ENCODE results near the gene TBCK. TPM values are rescaled to one million over a fixed set of nuclear protein-coding genes. Genes with fewer than 3 reads are reported as not detected.
A peak's percentile ranks its signal among the peaks of the same experiment; 100 is the strongest.

The TBCK gene
- total RNA-seq, 1 donor from 2014 or later, result 47.6 TPM

GRCh38 chr4:106306561-106306960 lies 9.4 kb downstream of the TBCK start:
- Mint-ChIP-seq H3K4me1 (no peaks in the 10 kb centered on the region), H3K9me3 (no peaks in the 10 kb centered on the region), H3K27ac (ENCODE audit: unreplicated experiment) (no peak overlapping the region), H3K27me3 (ENCODE audit: low read depth) (no peaks in the 10 kb centered on the region), H3K4me3 (no peak overlapping the region), H3K36me3 (ENCODE audit: low read depth) (peaks cover 4% of the 10 kb centered on the region)
- no peak for DNase-seq (ENCODE audit: low read depth, low spot score)
- TF ChIP-seq CTCF (conservative IDR thresholded peaks at IDR 0.05), result no peak

GRCh38 chr4:106305435-106306055 lies 10.5 kb downstream of the TBCK start:
- H3K4me3 Mint-ChIP-seq, result no peak overlapping the region
- H3K27ac Mint-ChIP-seq (ENCODE audit: unreplicated experiment), result no peak overlapping the region
- no peak for TF ChIP-seq CTCF (conservative IDR thresholded peaks at IDR 0.05)
- H3K4me1 Mint-ChIP-seq, result no peaks in the 10 kb centered on the region
- no peak for DNase-seq (ENCODE audit: low read depth, low spot score)
- no peaks in the 10 kb centered on the region for H3K9me3 Mint-ChIP-seq
- no peaks in the 10 kb centered on the region for H3K27me3 Mint-ChIP-seq (ENCODE audit: low read depth)
- peaks cover 4% of the 10 kb centered on the region for H3K36me3 Mint-ChIP-seq (ENCODE audit: low read depth)

GRCh38 chr4:106304632-106305031 lies 11.4 kb downstream of the TBCK start:
- Mint-ChIP-seq H3K36me3 (ENCODE audit: low read depth) (peaks cover 9% of the 10 kb centered on the region), H3K4me3 (no peak overlapping the region), H3K27me3 (ENCODE audit: low read depth) (no peaks in the 10 kb centered on the region), H3K27ac (ENCODE audit: unreplicated experiment) (peak overlapping the region; percentile 8), H3K9me3 (peaks cover 2% of the 10 kb centered on the region), H3K4me1 (no peaks in the 10 kb centered on the region)
- TF ChIP-seq CTCF (conservative IDR thresholded peaks at IDR 0.05), result no peak
- no peak for DNase-seq (ENCODE audit: low read depth, low spot score)

GRCh38 chr4:106303548-106304281 lies 12.3 kb downstream of the TBCK start:
- H3K9me3 Mint-ChIP-seq, result peaks cover 2% of the 10 kb centered on the region
- no peak overlapping the region for H3K4me3 Mint-ChIP-seq
- no peaks in the 10 kb centered on the region for H3K4me1 Mint-ChIP-seq
- no peak for TF ChIP-seq CTCF (conservative IDR thresholded peaks at IDR 0.05)
- H3K27ac Mint-ChIP-seq (ENCODE audit: unreplicated experiment), result peak overlapping the region; percentile 58
- peaks cover 9% of the 10 kb centered on the region for H3K36me3 Mint-ChIP-seq (ENCODE audit: low read depth)
- no peaks in the 10 kb centered on the region for H3K27me3 Mint-ChIP-seq (ENCODE audit: low read depth)
- no peak for DNase-seq (ENCODE audit: low read depth, low spot score)

- peak overlapping the region; percentile 9 for H3K27ac Mint-ChIP-seq (ENCODE audit: unreplicated experiment)
Measured at GRCh38 chr4:106302062-106302438, 14.0 kb downstream of the TBCK start.

More at GRCh38 chr4:106302062-106302438, 14.0 kb downstream of the TBCK start:
- Mint-ChIP-seq H3K4me1 (no peaks in the 10 kb centered on the region), H3K36me3 (ENCODE audit: low read depth) (peaks cover 9% of the 10 kb centered on the region), H3K4me3 (no peak overlapping the region), H3K27me3 (ENCODE audit: low read depth) (no peaks in the 10 kb centered on the region), H3K9me3 (peaks cover 2% of the 10 kb centered on the region)
- DNase-seq (ENCODE audit: low read depth, low spot score), result no peak
- TF ChIP-seq CTCF (conservative IDR thresholded peaks at IDR 0.05), result no peak

Measured in neural crest cell (in vitro differentiated cells).